B cell (primary cell): ENCODE results near the gene GAL3ST2. TPM values are rescaled to one million over a fixed set of nuclear protein-coding genes. Genes with fewer than 3 reads are reported as not detected.

Source experiments
- ATAC-seq: fragments of 200-7000 bp; cut with Tn5 transposase; one replicate; pipeline ENCODE4 v1.10.0; 2021; ENCODE audit warnings: low read depth, mild to moderate bottlenecking, moderate number of reproducible peaks, moderate library complexity
- CTCF ChIA-PET: fragments of 350-600 bp; sonication (Branson Sonifier 250); formaldehyde crosslinking; loops from one replicate; lab custom pipeline; 2021; ENCODE audit warnings: antibody characterized with exemption, inconsistent platforms; lab: Charles Lee
- POLR2A ChIA-PET: fragments of 350-600 bp; sonication (Branson Sonifier 250); formaldehyde crosslinking; loops from one replicate; lab custom pipeline; 2021; ENCODE audit warnings: antibody characterized with exemption; lab: Charles Lee
- DNase-seq: peaks from one replicate; pipeline ENCODE4 v3.0.0; 2013
- H2AFZ ChIP-seq: 2 replicates; pipeline ENCODE4 v1.6.1; 2012; ENCODE audit warnings: mild to moderate bottlenecking, low read depth, low read length; ENCODE audit not compliant: insufficient read depth, poor library complexity, severe bottlenecking
- H3K27ac ChIP-seq, 2 donors: 1 replicate in 1 of 2; 2 replicates in 1 of 2; pipeline ENCODE4 v1.5.1; 2012 to 2013; ENCODE audit warnings: low read length in 2 of 2, mild to moderate bottlenecking in 2 of 2, moderate library complexity in 1 of 2
- H3K27me3 ChIP-seq, 4 experiments: fragments of 200-600 bp in 1 of 4; sonication (generic) in 1 of 4; replicated peaks in 1 of 4; 1 replicate in 2 of 4; 2 replicates in 2 of 4; pipeline versions ENCODE4 v1.6.1 to v1.7.0; 2013 to 2016; ENCODE audit warnings: low read length in 3 of 4, mild to moderate bottlenecking in 2 of 4, mixed read lengths in 1 of 4, moderate library complexity in 1 of 4; ENCODE audit not compliant: insufficient read depth in 4 of 4, control insufficient read depth in 3 of 4; ENCODE audit errors: control extremely low read depth in 1 of 4
- H3K36me3 ChIP-seq, 2 experiments: replicated peaks in 1 of 2; 1 replicate in 1 of 2; 2 replicates in 1 of 2; pipeline versions ENCODE4 v1.6.1 to v1.7.1; 2013; ENCODE audit warnings: low read length in 1 of 2; ENCODE audit not compliant: insufficient read depth in 2 of 2, control insufficient read depth in 1 of 2; ENCODE audit errors: control extremely low read depth in 1 of 2, extremely low read depth in 1 of 2
- H3K4me1 ChIP-seq, 2 donors: fragments of 200-600 bp in 1 of 2; sonication (generic) in 1 of 2; 1 replicate in 1 of 2; 2 replicates in 1 of 2; pipeline versions ENCODE4 v1.5.1 to v1.6.1; 2013 to 2017; ENCODE audit warnings: low read length in 2 of 2; ENCODE audit not compliant: control insufficient read depth in 2 of 2, insufficient read depth in 2 of 2
- H3K4me2 ChIP-seq: replicated peaks from 2 replicates; pipeline ENCODE3; 2012; ENCODE audit warnings: mild to moderate bottlenecking, low read depth, low read length; ENCODE audit not compliant: poor library complexity, severe bottlenecking
- H3K4me3 ChIP-seq, 5 experiments: fragments of 200-600 bp in 1 of 5; sonication (generic) in 1 of 5; 1 replicate in 3 of 5; 2 replicates in 2 of 5; pipeline versions ENCODE4 v1.5.1 to v1.7.0; 2011 to 2016; ENCODE audit warnings: low read length in 4 of 5, mild to moderate bottlenecking in 4 of 5, low read depth in 2 of 5, control low read depth in 1 of 5, moderate library complexity in 1 of 5; ENCODE audit not compliant: insufficient read depth in 1 of 5; ENCODE audit errors: control extremely low read depth in 1 of 5, extremely low read depth in 1 of 5
- H3K79me2 ChIP-seq: fragments of 200-600 bp; sonication (generic); one replicate; pipeline ENCODE4 v1.6.0; 2016; ENCODE audit warnings: low read length; ENCODE audit not compliant: control insufficient read depth, insufficient read depth
- H3K9ac ChIP-seq: fragments of 200-600 bp; sonication (generic); 2 replicates; pipeline ENCODE4 v1.6.1; 2017; ENCODE audit warnings: mild to moderate bottlenecking, low read length, moderate library complexity
- H3K9me3 ChIP-seq, 3 donors: one replicate each; pipeline versions ENCODE4 v1.6.1 to v1.7.1; 2013; ENCODE audit warnings: low read length in 2 of 3; ENCODE audit not compliant: control insufficient read depth in 2 of 3, insufficient read depth in 1 of 3; ENCODE audit errors: control extremely low read depth in 1 of 3
- H4K20me1 ChIP-seq: 2 replicates; pipeline ENCODE4 v1.6.0; 2012; ENCODE audit warnings: mild to moderate bottlenecking, low read length; ENCODE audit not compliant: insufficient read depth, control insufficient read depth, poor library complexity, severe bottlenecking
- H3K27ac Mint-ChIP-seq: one replicate; pipeline ENCODE4 v1.8.0; 2021; ENCODE audit warnings: mixed read lengths
- H3K27me3 Mint-ChIP-seq: one replicate; pipeline ENCODE4 v1.8.0; 2021; ENCODE audit warnings: mixed read lengths
- H3K4me1 Mint-ChIP-seq: one replicate; pipeline ENCODE4 v1.8.0; 2021; ENCODE audit warnings: mixed read lengths
- H3K4me3 Mint-ChIP-seq: one replicate; pipeline ENCODE4 v1.8.0; 2021; ENCODE audit warnings: mixed read lengths
- H3K9me3 Mint-ChIP-seq: one replicate; pipeline ENCODE4 v1.8.0; 2022; ENCODE audit warnings: mixed read lengths; ENCODE audit not compliant: insufficient read depth
- EZH2 ChIP-seq: IDR thresholded peaks from 2 replicates; pipeline ENCODE4 v1.6.1; 2012; ENCODE audit warnings: borderline replicate concordance, low read depth, mild to moderate bottlenecking, moderate library complexity, low read length; ENCODE audit not compliant: insufficient read depth, poor library complexity, severe bottlenecking
- WGBS: methylation state at CpG from one replicate; pipeline ENCODE4 v1.1.5; 2013; ENCODE audit warnings: missing lambda C conversion rate; ENCODE audit not compliant: insufficient coverage; 5-methylcytosine and 5-hydroxymethylcytosine counted together
- intact Hi-C: fragments of 100-400 bp; cut with micrococcal nuclease; formaldehyde crosslinking; loops from one replicate; pipeline ENCODE4 v1.10.0; 2022
- polyA plus RNA-seq: library from polyadenylated mRNA; depleted of rRNA; stranded (reverse); fragments of >200 nt; gene quantifications from 2 replicates; pipeline ENCODE4 v1.2.3, GENCODE V29; 2012
- total RNA-seq, 2 donors: library from RNA; stranded (reverse); fragments of 120-200 nt in 1 of 2; gene quantifications; 1 replicate in 1 of 2; 2 replicates in 1 of 2; pipeline versions ENCODE4 v1.2.3 to v1.2.4, GENCODE V29; 2013 to 2022
- TF ChIP-seq, protein P1 (sequence below): fragments of 200-600 bp; IDR thresholded peaks from one replicate; pipeline ENCODE4 v1.8.0; 2022; ENCODE audit warnings: antibody characterized with exemption, mild to moderate bottlenecking

Gene GAL3ST2
- total and polyA plus RNA-seq, 2 donors (not counting 1 experiment from before 2014, with no cell fraction given) = 0.10 TPM; not detected in 1

DNA sequence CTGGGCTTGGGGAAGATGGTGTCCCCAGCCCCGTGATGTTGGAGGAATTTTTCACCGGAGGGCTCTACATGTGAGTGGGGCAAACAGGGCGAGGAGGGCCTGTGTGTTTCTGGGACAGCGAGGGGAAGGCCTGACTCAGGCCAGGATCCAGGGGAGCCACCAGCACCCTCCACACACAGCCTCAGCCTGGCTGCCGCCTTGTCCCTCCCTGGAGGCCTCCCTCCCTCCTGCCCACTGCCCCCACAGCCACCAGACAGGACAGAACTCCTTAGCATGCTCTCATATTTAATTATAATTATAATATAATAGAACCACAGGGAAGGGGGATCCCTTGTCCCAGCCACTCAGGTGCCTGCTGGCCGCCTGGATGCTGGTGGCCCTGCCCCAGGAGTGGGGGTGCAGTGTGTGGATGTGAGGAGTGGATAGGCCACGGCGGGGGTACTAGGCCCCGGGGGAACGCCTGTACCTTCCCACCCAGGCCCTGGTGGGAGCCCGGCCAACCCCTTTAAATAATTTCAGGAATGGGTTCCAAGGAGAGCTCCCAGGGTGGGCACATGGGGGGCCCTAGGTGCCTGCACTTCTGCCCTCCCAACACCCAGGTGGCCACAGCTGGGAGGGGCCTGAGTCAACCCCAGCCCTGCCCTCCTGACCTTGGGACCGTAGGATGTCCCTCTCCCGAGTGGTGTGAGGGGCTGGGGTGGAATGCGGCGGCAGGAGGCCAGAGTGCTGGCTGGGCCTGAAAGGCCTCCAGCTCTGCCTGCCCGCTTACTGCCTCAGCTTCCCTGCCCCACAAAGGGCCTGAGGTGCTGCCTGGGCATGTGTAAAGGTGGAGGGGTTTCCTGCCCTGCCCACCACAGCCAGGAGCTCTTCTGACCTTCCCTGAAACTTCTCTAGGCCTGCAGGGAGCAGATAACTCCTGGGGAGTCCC, 73.3 kb downstream of the GAL3ST2 start:
- no peak overlapping the region for H3K27ac Mint-ChIP-seq
- no peak overlapping the region for H3K4me2 ChIP-seq
- peaks cover 11% of the 10 kb centered on the region for H3K4me1 Mint-ChIP-seq
- H4K20me1 ChIP-seq = no peaks in the 10 kb centered on the region
- no peak overlapping the region for H3K4me3 Mint-ChIP-seq
- TF ChIP-seq, protein P1, sequence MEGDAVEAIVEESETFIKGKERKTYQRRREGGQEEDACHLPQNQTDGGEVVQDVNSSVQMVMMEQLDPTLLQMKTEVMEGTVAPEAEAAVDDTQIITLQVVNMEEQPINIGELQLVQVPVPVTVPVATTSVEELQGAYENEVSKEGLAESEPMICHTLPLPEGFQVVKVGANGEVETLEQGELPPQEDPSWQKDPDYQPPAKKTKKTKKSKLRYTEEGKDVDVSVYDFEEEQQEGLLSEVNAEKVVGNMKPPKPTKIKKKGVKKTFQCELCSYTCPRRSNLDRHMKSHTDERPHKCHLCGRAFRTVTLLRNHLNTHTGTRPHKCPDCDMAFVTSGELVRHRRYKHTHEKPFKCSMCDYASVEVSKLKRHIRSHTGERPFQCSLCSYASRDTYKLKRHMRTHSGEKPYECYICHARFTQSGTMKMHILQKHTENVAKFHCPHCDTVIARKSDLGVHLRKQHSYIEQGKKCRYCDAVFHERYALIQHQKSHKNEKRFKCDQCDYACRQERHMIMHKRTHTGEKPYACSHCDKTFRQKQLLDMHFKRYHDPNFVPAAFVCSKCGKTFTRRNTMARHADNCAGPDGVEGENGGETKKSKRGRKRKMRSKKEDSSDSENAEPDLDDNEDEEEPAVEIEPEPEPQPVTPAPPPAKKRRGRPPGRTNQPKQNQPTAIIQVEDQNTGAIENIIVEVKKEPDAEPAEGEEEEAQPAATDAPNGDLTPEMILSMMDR = no peak
- TF ChIP-seq EZH2 = no peak
- no peaks in the 10 kb centered on the region for H3K27me3 Mint-ChIP-seq
- H3K4me3 ChIP-seq = no peak overlapping the region
- DNase-seq = no peak
- CTCF ChIA-PET = no interaction called here
- H3K27me3 ChIP-seq = peaks cover 0 to 3% (median 0%) of the 10 kb centered on the region in 4 experiments
- H3K9me3 Mint-ChIP-seq = no peaks in the 10 kb centered on the region
- H3K36me3 ChIP-seq = no peaks in the 10 kb centered on the region
- intact Hi-C loops = no loop called here
- peaks cover 1 to 5% of the 10 kb centered on the region in 2 donors for H3K4me1 ChIP-seq
- no peak for ATAC-seq
- 89% methylated on average over 10 of the region's 16 CpGs for WGBS
- no peak overlapping the region for H2AFZ ChIP-seq
- H3K9ac ChIP-seq = no peak overlapping the region
- peaks cover 0 to 1% (median 0%) of the 10 kb centered on the region in 3 donors for H3K9me3 ChIP-seq
- no peaks in the 10 kb centered on the region for H3K79me2 ChIP-seq
- POLR2A ChIA-PET = no interaction called here
- no peak overlapping the region for H3K27ac ChIP-seq
